Measurements from ENCODE around the gene EWSR1. TPM values are rescaled to one million over a fixed set of nuclear protein-coding genes. Genes with fewer than 3 reads are reported as not detected.
"Not testable (repeated sequence)": the region's sequence is repeated elsewhere in the genome, so short reads cannot be mapped to it uniquely, and the experiment has no call there.

Gene EWSR1
- total and polyA plus RNA-seq, 9 donors, result 111 to 207 (median 177) TPM

DNA sequence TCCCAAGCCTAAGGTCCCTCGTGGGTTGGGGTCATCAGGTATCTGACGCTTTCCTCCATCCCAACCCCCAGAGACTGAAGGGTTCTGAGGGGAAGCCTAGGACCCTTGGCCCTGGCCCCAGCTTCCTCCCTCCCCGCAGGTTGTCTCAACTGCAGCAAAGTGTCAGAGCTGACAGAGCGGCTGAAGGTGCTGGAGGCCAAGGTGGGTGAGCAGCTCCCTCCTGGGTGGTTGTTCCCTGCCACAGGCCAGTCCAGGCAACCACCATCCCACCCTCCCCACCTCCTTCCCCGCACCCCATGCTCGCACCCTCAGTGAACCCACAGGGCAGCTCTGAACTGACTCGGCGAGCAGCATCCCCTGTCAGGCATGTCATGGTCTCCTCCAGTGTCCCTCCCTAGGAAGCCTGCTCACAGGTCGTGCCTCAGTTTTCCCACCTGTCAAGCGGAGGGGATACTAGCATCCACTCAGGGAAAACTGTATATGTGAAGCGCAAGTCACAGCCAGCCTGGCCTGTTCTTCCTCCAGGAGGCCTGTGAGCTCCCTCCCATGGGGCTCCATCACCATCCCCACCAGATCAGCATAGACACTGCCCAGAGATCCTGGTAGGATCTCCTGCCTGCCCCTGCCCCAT, 41.6 kb upstream of the EWSR1 start:
- H3K4me3 ChIP-seq (ENCODE audit: low read length), result no peak overlapping the region
- H3K4me1 ChIP-seq (ENCODE audit: control insufficient read depth, insufficient read depth, low read length), result peaks cover 36% of the 10 kb centered on the region
- H3K36me3 ChIP-seq (ENCODE audit: control insufficient read depth, insufficient read depth, low read length), result no peaks in the 10 kb centered on the region
- peak overlapping the region; percentile 87 for H3K27ac ChIP-seq (ENCODE audit: low read length)
- no peaks in the 10 kb centered on the region for H3K27me3 ChIP-seq (ENCODE audit: control insufficient read depth, insufficient read depth, low read length)
- DNase-seq, result no peak
- no peaks in the 10 kb centered on the region for H3K9me3 ChIP-seq (replicated peaks; ENCODE audit: control insufficient read depth, low read depth, low read length)
- 95% methylated on average over 9 of the region's 11 CpGs for WGBS (ENCODE audit: insufficient coverage)

GRCh38 chr22:29230972-29231875, 36.8 kb upstream of the EWSR1 start:
- no peak overlapping the region for H3K4me3 ChIP-seq (ENCODE audit: low read length)
- peaks cover 5% of the 10 kb centered on the region for H3K9me3 ChIP-seq (replicated peaks; ENCODE audit: control insufficient read depth, low read depth, low read length)
- WGBS (ENCODE audit: insufficient coverage), result 83% methylated on average over 8 of the region's 19 CpGs

GRCh38 chr22:29231971-29232959, 35.8 kb upstream of the EWSR1 start:
- peaks cover 3% of the 10 kb centered on the region for H3K36me3 ChIP-seq (ENCODE audit: control insufficient read depth, insufficient read depth, low read length)
- H3K27me3 ChIP-seq (ENCODE audit: control insufficient read depth, insufficient read depth, low read length), result no peaks in the 10 kb centered on the region
- no peak for DNase-seq
- H3K9me3 ChIP-seq (replicated peaks; ENCODE audit: control insufficient read depth, low read depth, low read length), result peaks cover 5% of the 10 kb centered on the region
- 70% methylated on average over 21 of the region's 22 CpGs for WGBS (ENCODE audit: insufficient coverage)
- no peak overlapping the region for H3K4me3 ChIP-seq (ENCODE audit: low read length)
- peaks cover 8% of the 10 kb centered on the region for H3K4me1 ChIP-seq (ENCODE audit: control insufficient read depth, insufficient read depth, low read length)
- H3K27ac ChIP-seq (ENCODE audit: low read length), result no peak overlapping the region

More at GRCh38 chr22:29230972-29231875, 36.8 kb upstream of the EWSR1 start:
- Histone ChIP-seq H3K36me3 (ENCODE audit: control insufficient read depth, insufficient read depth, low read length) (peaks cover 3% of the 10 kb centered on the region), H3K4me1 (ENCODE audit: control insufficient read depth, insufficient read depth, low read length) (peaks cover 13% of the 10 kb centered on the region), H3K27ac (ENCODE audit: low read length) (no peak overlapping the region), H3K27me3 (ENCODE audit: control insufficient read depth, insufficient read depth, low read length) (no peaks in the 10 kb centered on the region)
- DNase-seq, result no peak

DNA sequence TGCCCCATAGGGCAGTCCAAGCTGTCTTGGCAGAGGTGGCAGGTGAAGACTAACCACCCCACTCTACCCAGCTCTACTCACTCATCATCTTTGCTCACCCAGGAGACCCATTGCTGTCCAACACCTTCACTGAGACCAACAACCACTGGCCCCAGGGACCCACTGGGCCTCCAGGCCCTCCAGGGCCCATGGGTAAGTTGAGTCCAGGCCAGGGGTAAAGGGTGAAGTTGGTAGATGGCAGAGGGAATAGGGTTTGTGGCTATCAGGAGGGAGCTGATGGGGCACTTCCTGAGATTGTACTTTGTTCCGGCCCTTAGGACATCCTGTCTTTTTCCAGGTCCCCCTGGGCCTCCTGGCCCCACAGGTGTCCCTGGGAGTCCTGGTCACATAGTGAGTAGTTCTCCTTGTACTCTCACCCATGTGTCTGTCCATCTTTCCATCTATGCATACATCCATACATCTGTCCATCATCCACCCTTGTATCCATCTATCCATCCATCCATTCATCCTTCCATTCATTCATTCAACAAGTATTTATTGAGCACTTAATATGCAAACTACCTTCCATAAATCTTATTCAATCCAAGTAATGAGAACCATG, 34.7 kb upstream of the EWSR1 start:
- 75% methylated on average over 1 of the region's 1 CpG for WGBS (ENCODE audit: insufficient coverage)
- H3K27ac ChIP-seq (ENCODE audit: low read length), result no peak overlapping the region
- no peak for DNase-seq
- peaks cover 3% of the 10 kb centered on the region for H3K36me3 ChIP-seq (ENCODE audit: control insufficient read depth, insufficient read depth, low read length)
- H3K9me3 ChIP-seq (replicated peaks; ENCODE audit: control insufficient read depth, low read depth, low read length), result peaks cover 5% of the 10 kb centered on the region
- H3K27me3 ChIP-seq (ENCODE audit: control insufficient read depth, insufficient read depth, low read length), result no peaks in the 10 kb centered on the region
- H3K4me1 ChIP-seq (ENCODE audit: control insufficient read depth, insufficient read depth, low read length), result peaks cover 8% of the 10 kb centered on the region
- H3K4me3 ChIP-seq (ENCODE audit: low read length), result no peak overlapping the region

- H3K4me1 ChIP-seq (ENCODE audit: control insufficient read depth, insufficient read depth, low read length); DNase-seq; H3K27ac ChIP-seq (ENCODE audit: low read length); H3K4me3 ChIP-seq (ENCODE audit: low read length); H3K36me3 ChIP-seq (ENCODE audit: control insufficient read depth, insufficient read depth, low read length); H3K27me3 ChIP-seq (ENCODE audit: control insufficient read depth, insufficient read depth, low read length): not testable (repeated sequence)
- peaks cover 14% of the 10 kb centered on the region for H3K9me3 ChIP-seq (replicated peaks; ENCODE audit: control insufficient read depth, low read depth, low read length)
- WGBS (ENCODE audit: insufficient coverage), result 49% methylated on average over 7 of the region's 9 CpGs
These were observed 27.6 kb upstream of the EWSR1 start for GRCh38 chr22:29240481-29240880.

DNA sequence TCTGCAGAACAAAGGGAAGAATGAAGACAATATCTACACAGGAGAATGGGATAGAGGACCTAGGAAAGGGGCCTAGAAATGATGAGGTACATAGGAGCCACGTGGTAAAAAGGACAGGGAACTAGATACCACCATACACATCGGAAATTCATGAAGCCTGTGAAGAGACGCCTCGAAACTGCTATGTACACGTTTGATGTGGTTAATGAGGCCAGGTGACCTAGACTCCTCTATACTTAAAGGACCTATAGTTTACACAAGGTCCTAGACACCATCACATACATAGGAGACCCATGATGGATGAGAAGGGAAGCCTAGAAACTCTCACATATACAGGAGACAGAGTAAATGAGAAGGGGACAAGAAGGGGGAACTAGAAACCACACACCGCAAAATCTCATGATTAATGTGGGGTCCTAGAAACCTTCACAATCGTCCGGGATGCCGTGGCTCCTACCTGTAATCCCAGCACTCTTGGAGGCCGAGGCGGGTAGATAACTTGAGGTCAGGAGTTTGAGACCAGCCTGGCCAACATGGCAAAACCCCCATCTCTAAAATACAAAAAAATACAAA, 24.1 kb upstream of the EWSR1 start:
- Histone ChIP-seq H3K27ac (ENCODE audit: low read length) (no peak overlapping the region), H3K4me3 (ENCODE audit: low read length) (no peak overlapping the region), H3K27me3 (ENCODE audit: control insufficient read depth, insufficient read depth, low read length) (no peaks in the 10 kb centered on the region), H3K9me3 (replicated peaks; ENCODE audit: control insufficient read depth, low read depth, low read length) (peaks cover 14% of the 10 kb centered on the region), H3K4me1 (ENCODE audit: control insufficient read depth, insufficient read depth, low read length) (no peaks in the 10 kb centered on the region), H3K36me3 (ENCODE audit: control insufficient read depth, insufficient read depth, low read length) (peaks cover 7% of the 10 kb centered on the region)
- DNase-seq, result no peak
- whole genome bisulfite sequencing (ENCODE audit: insufficient coverage), result 100% methylated on average over 1 of the region's 11 CpGs

DNA sequence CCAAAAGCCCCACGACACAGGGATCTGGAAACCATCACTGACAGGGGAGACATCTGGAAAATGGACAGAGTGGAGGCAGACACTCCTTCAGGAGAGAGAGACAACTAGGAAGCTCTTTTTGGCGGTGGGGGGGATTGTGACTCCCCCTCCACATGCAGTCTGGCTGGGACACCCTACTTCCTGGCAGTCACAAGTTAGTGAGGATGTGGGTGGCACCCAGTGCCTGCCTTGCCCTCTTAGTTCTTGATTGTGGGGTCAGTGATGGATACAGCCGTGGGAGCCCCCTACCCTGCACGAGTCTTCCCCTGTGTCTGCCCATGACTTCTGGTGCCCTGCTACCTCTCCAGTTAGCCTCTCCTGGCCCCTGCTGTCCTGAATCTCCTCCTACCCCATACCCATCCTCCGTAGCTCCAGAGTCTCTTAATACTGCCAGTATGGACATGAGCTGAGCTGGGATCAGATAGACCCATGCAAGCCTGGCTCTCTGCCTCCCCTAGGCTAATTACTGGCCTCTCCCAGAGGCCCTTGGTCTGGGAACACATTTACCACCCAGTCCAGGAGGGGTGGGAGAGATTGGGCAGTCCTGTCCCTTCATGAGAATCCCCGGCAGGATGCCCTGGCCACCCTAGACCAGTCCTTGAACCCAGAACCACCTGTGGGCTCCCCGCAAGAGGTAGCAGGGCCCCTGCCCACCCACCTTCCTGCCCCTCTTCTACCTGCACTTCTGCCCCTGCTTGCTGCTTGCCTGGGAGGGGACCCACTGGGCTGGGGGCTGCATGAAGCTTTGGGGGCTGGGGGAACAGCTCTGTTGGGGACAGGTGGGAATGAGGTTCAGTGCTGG, 23.1 kb upstream of the EWSR1 start:
- no peak overlapping the region for H3K4me3 ChIP-seq (ENCODE audit: low read length)
- peaks cover 7% of the 10 kb centered on the region for H3K36me3 ChIP-seq (ENCODE audit: control insufficient read depth, insufficient read depth, low read length)
- WGBS (ENCODE audit: insufficient coverage), result 82% methylated on average over 4 of the region's 7 CpGs
- no peaks in the 10 kb centered on the region for H3K27me3 ChIP-seq (ENCODE audit: control insufficient read depth, insufficient read depth, low read length)
- H3K4me1 ChIP-seq (ENCODE audit: control insufficient read depth, insufficient read depth, low read length), result no peaks in the 10 kb centered on the region
- peaks cover 11% of the 10 kb centered on the region for H3K9me3 ChIP-seq (replicated peaks; ENCODE audit: control insufficient read depth, low read depth, low read length)
- DNase-seq, result no peak
- H3K27ac ChIP-seq (ENCODE audit: low read length), result no peak overlapping the region

DNA sequence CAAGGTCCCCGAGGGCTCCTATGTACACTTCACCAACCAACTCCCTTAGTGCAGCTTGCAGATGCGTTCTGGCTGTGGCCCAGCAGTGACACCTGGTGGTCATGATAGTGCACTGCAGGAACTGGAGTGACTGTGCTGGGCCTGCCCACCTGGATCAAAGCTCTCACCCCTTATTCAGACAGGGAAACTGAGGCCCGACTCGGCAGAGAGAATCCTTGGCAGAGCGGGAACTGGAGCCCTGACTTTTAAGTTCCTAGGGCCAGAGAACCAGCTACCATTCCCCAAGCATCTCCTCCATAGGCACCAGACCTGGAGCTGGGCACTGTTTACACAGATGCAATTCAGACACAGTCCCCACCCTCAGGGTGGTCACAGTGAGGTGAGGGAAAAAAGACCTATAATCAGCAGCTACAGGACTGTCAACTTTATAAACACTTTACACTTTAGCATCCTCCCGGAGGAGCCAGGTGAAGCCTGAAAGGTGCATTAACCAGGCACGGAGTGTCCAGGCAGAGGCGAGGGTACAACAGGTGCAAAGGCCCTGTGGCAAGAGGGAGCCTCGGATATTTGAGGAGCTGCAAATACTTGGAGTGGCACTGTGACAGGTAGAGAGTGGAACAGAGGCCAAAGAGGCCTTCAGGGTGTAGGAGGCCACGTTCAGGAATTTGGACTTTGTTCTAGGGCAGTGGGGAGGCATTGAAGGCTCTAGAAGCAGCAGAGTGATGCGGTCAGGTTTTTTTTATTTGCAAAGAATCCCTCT, 22.3 kb upstream of the EWSR1 start:
- 45% methylated on average over 9 of the region's 11 CpGs for WGBS (ENCODE audit: insufficient coverage)
- peak; percentile 74 for DNase-seq

More for the DNA sequence above, 22.3 kb upstream of the EWSR1 start:
- Histone ChIP-seq H3K27me3 (ENCODE audit: control insufficient read depth, insufficient read depth, low read length) (no peaks in the 10 kb centered on the region), H3K27ac (ENCODE audit: low read length) (no peak overlapping the region), H3K4me3 (ENCODE audit: low read length) (no peak overlapping the region), H3K4me1 (ENCODE audit: control insufficient read depth, insufficient read depth, low read length) (no peaks in the 10 kb centered on the region), H3K9me3 (replicated peaks; ENCODE audit: control insufficient read depth, low read depth, low read length) (peaks cover 11% of the 10 kb centered on the region), H3K36me3 (ENCODE audit: control insufficient read depth, insufficient read depth, low read length) (peaks cover 7% of the 10 kb centered on the region)

Measured in muscle of leg (tissue), 11 donors.